Suprapubic skin (tissue), 3 donors: ENCODE measurements around the gene NKAP.

ENCODE experiments used
- POLR2AphosphoS5 ChIP-seq, 3 donors: sonication (generic); formaldehyde crosslinking; IDR thresholded peaks; one replicate each; pipeline ENCODE4 v1.6.1; 2017; ENCODE audit warnings: antibody characterized with exemption in 3 of 3
- TF ChIP-seq, protein P1 (sequence below), 2 donors: fragments of 200-600 bp in 1 of 2; fragments of 450-650 bp in 1 of 2; sonication (generic) in 1 of 2; IDR thresholded peaks; one replicate each; pipeline ENCODE4 v1.5.1; 2016 to 2019; ENCODE audit warnings: antibody characterized with exemption in 2 of 2, mild to moderate bottlenecking in 1 of 2, moderate library complexity in 1 of 2

DNA sequence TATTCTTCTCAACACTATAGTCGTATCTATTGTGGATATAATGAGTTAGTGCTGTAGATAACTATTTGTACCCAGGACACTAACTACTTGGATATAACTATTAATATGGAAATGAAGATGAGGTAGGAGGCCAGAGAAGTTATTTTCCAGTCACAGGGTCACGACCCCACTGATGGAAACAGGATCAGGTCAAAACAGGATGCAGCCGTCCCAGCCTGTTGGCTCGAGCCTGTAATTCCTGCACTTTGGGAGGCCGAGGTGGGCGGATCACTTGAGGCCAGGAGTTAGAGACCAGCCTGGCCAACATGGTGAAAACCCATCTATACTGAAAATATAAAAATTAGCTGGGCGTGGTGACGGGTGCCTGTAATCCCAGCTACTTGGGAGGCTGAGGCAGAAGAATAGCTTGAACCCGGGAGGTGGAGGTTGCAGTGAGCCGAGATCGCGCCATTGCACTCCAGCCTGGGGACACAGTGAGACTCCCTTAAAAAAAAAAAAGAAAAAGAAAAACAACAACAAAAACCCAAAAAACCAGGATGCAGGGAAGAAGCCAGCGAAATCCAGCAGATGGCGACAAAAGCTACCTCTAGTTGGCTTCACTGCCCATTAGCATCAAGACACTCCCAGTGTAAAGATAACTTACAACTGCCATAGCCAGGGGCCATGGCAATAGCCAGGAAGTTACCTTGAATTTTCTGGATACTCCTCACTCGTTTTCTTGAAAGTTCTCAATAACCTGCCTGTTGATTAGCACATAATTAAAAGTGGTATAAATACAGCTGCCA lies 37.9 kb upstream of the NKAP start:
- TF ChIP-seq, protein P1, sequence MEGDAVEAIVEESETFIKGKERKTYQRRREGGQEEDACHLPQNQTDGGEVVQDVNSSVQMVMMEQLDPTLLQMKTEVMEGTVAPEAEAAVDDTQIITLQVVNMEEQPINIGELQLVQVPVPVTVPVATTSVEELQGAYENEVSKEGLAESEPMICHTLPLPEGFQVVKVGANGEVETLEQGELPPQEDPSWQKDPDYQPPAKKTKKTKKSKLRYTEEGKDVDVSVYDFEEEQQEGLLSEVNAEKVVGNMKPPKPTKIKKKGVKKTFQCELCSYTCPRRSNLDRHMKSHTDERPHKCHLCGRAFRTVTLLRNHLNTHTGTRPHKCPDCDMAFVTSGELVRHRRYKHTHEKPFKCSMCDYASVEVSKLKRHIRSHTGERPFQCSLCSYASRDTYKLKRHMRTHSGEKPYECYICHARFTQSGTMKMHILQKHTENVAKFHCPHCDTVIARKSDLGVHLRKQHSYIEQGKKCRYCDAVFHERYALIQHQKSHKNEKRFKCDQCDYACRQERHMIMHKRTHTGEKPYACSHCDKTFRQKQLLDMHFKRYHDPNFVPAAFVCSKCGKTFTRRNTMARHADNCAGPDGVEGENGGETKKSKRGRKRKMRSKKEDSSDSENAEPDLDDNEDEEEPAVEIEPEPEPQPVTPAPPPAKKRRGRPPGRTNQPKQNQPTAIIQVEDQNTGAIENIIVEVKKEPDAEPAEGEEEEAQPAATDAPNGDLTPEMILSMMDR (IDR thresholded peaks at IDR 0.05), result peak in 1 of 2 donors; percentile 18
- TF ChIP-seq POLR2AphosphoS5 (IDR thresholded peaks at IDR 0.05), result no peak
